ENCODE measurements around the gene MYO1A. TPM values are rescaled to one million over a fixed set of nuclear protein-coding genes. Genes with fewer than 3 reads are reported as not detected.
"Not testable (repeated sequence)": the region's sequence is repeated elsewhere in the genome, so short reads cannot be mapped to it uniquely, and the experiment has no call there.

The MYO1A gene
- total RNA-seq, 6 donors from 2014 or later, result under 0.01 to 6.2 (median 0.67) TPM; not detected in 1

- Histone ChIP-seq H3K9me3 (no peaks in the 10 kb centered on the region), H3K4me3 (no peak overlapping the region), H3K27me3 (no peaks in the 10 kb centered on the region), H3K36me3 (no peaks in the 10 kb centered on the region), H3K4me1 (peaks cover 13 to 15% (median 14%) of the 10 kb centered on the region in 4 donors), H3K27ac (no peak overlapping the region)
- no peak for ATAC-seq (ENCODE audit: low FRiP score in 2 of 2)
- no peak for DNase-seq
- WGBS, 2 donors, result 93 to 97% methylated on average over 4 of the region's 4 CpGs
- TF ChIP-seq EP300 (IDR thresholded peaks at IDR 0.05), result no peak
Observed at GRCh38 chr12:56983386-56983785, 66.5 kb downstream of the MYO1A start.

- H3K4me3 ChIP-seq; H3K27ac ChIP-seq; DNase-seq; H3K9me3 ChIP-seq; H3K4me1 ChIP-seq; H3K27me3 ChIP-seq; ATAC-seq (ENCODE audit: low FRiP score in 2 of 2); H3K36me3 ChIP-seq: not testable (repeated sequence)
- 93 to 100% methylated on average over 1 to 3 of the region's 3 CpGs for WGBS, 2 donors
Observed at GRCh38 chr12:56982578-56983236, 67.2 kb downstream of the MYO1A start.

GRCh38 chr12:56980941-56981530 lies 68.9 kb downstream of the MYO1A start:
- Histone ChIP-seq H3K27me3 (no peaks in the 10 kb centered on the region), H3K9me3 (no peaks in the 10 kb centered on the region), H3K4me3 (no peak overlapping the region), H3K4me1 (no peaks in the 10 kb centered on the region), H3K27ac (no peak overlapping the region), H3K36me3 (no peaks in the 10 kb centered on the region)
- no peak for DNase-seq
- 97% methylated on average over 4 of the region's 4 CpGs for WGBS, 2 donors
- no peak for TF ChIP-seq CTCF (IDR thresholded peaks at IDR 0.05)
- no peak for ATAC-seq (ENCODE audit: low FRiP score in 2 of 2)

GRCh38 chr12:56980268-56980667 lies 69.7 kb downstream of the MYO1A start:
- H3K9me3 ChIP-seq, result no peaks in the 10 kb centered on the region
- H3K27ac ChIP-seq, result no peak overlapping the region
- 92 to 94% methylated on average over 6 of the region's 6 CpGs for WGBS, 2 donors
- no peak overlapping the region for H3K4me3 ChIP-seq
- no peak for ATAC-seq (ENCODE audit: low FRiP score in 2 of 2)
- no peaks in the 10 kb centered on the region for H3K36me3 ChIP-seq
- H3K27me3 ChIP-seq, result no peaks in the 10 kb centered on the region
- H3K4me1 ChIP-seq, result no peaks in the 10 kb centered on the region
- DNase-seq, result no peak
- no peak for TF ChIP-seq POLR2AphosphoS5 (IDR thresholded peaks at IDR 0.05)
- no peak for TF ChIP-seq EP300 (IDR thresholded peaks at IDR 0.05)
- TF ChIP-seq CTCF (IDR thresholded peaks at IDR 0.05), result no peak
- TF ChIP-seq POLR2A (IDR thresholded peaks at IDR 0.05), result no peak

- H3K27me3 ChIP-seq, result no peaks in the 10 kb centered on the region
- no peak overlapping the region for H3K4me3 ChIP-seq
- TF ChIP-seq POLR2AphosphoS5 (IDR thresholded peaks at IDR 0.05), result no peak
- no peaks in the 10 kb centered on the region for H3K36me3 ChIP-seq
- WGBS, 2 donors, result 100% methylated on average over 3 of the region's 3 CpGs; no CpG with 5 or more reads in 1 of the 2 donors
- no peaks in the 10 kb centered on the region for H3K9me3 ChIP-seq
- DNase-seq, result no peak
- no peak for ATAC-seq (ENCODE audit: low FRiP score in 2 of 2)
- H3K27ac ChIP-seq, result no peak overlapping the region
- H3K4me1 ChIP-seq, result no peaks in the 10 kb centered on the region
Observed at GRCh38 chr12:56979628-56980027, 70.3 kb downstream of the MYO1A start.

Other genes with a start within 250 kb of the MYO1A start
- gene SDR9C7, start 115.7 kb downstream of the MYO1A start, total RNA-seq, result not detected
- gene RDH16, start 92.5 kb downstream of the MYO1A start, total RNA-seq, result under 1 TPM in 5 of 6 donors, not detected in 1; 0.46 to 0.98 (median 0.54) TPM
- gene ZBTB39, start 43.6 kb downstream of the MYO1A start, total RNA-seq, result 1 to 10 TPM; 3.2 to 9.4 (median 6.2) TPM
- gene TAC3, start 33.6 kb downstream of the MYO1A start, total RNA-seq, result not detected
- 10 to 100 TPM in 3 of 6 donors, 1 to 10 TPM in 3; 6.2 to 13.6 (median 10.0) TPM for gene NEMP1, start 28.7 kb upstream of the MYO1A start, total RNA-seq
- 10 to 100 TPM; 18.1 to 64.9 (median 31.5) TPM for gene NAB2, start 39.0 kb upstream of the MYO1A start, total RNA-seq
- 100 to 1,000 TPM; 123 to 605 (median 251) TPM for gene STAT6, start 61.2 kb upstream of the MYO1A start, total RNA-seq
- gene LRP1, start 78.4 kb upstream of the MYO1A start, total RNA-seq, result 100 to 1,000 TPM; 137 to 504 (median 308) TPM
- gene LRP1-AS, start 97.5 kb upstream of the MYO1A start, total RNA-seq, result not detected
- under 1 TPM in 3 of 6 donors, not detected in 3; 0.20 to 0.94 (median 0.22) TPM for gene NXPH4, start 166.7 kb upstream of the MYO1A start, total RNA-seq
- 10 to 100 TPM; 37.9 to 92.0 (median 52.0) TPM for gene SHMT2, start 179.6 kb upstream of the MYO1A start, total RNA-seq
- gene STAC3, start 201.1 kb upstream of the MYO1A start, total RNA-seq, result 10 to 100 TPM in 1 of 6 donors, 1 to 10 TPM in 5; 4.3 to 10.5 (median 5.6) TPM